A673 (cell line): Measurements from ENCODE around the gene PAQR5.

ENCODE experiments used
- CTCF ChIP-seq: fragments of 300-800, 200-600 bp; sonication (generic); conservative IDR thresholded peaks from 2 replicates; pipeline ENCODE4 v1.5.1; 2017; ENCODE audit warnings: low read depth, mild to moderate bottlenecking, antibody characterized with exemption, low read length, moderate library complexity, mixed read lengths
- EZH2 ChIP-seq: fragments of 200-600 bp; sonication (generic); IDR thresholded peaks from 2 replicates; pipeline ENCODE4 v1.6.1; 2017; ENCODE audit warnings: borderline replicate concordance, low read depth, mild to moderate bottlenecking, mixed read lengths, antibody characterized with exemption, low read length; ENCODE audit not compliant: poor library complexity, severe bottlenecking

- TF ChIP-seq CTCF: no peak
- TF ChIP-seq EZH2: no peak
Measured at GRCh38 chr15:69393831-69394491, 95.2 kb downstream of the PAQR5 start.
